Neuronal stem cell (in vitro differentiated cells): ENCODE measurements around the gene NTRK1.

Experiments
- DNase-seq: peaks from one replicate; pipeline ENCODE4 v3.0.0-alpha.2; 2013; ENCODE audit warnings: low spot score
- H2AFZ ChIP-seq: one replicate; pipeline ENCODE4 v1.6.1; 2013; ENCODE audit warnings: mild to moderate bottlenecking, low read length, inconsistent platforms
- H2AK5ac ChIP-seq: 2 replicates; pipeline ENCODE4 v1.6.1; 2013; ENCODE audit warnings: low read depth, mild to moderate bottlenecking, inconsistent platforms, low read length, moderate library complexity, mixed read lengths
- H2BK120ac ChIP-seq: 2 replicates; pipeline ENCODE4 v1.6.1; 2013; ENCODE audit warnings: low read depth, mild to moderate bottlenecking, inconsistent platforms, low read length, moderate library complexity, mixed read lengths
- H2BK12ac ChIP-seq: one replicate; pipeline ENCODE4 v1.6.1; 2013; ENCODE audit warnings: low read length, inconsistent platforms
- H2BK15ac ChIP-seq: 2 replicates; pipeline ENCODE4 v1.6.1; 2013; ENCODE audit warnings: mild to moderate bottlenecking, low read length, inconsistent platforms, mixed read lengths
- H2BK5ac ChIP-seq: one replicate; pipeline ENCODE4 v1.6.1; 2013; ENCODE audit warnings: inconsistent platforms, mild to moderate bottlenecking, low read length, moderate library complexity
- H3K14ac ChIP-seq: one replicate; pipeline ENCODE4 v1.6.1; 2013; ENCODE audit warnings: low read length, inconsistent platforms
- H3K18ac ChIP-seq: 2 replicates; pipeline ENCODE4 v1.6.1; 2013; ENCODE audit warnings: low read length, inconsistent platforms
- H3K23ac ChIP-seq: 2 replicates; pipeline ENCODE4 v1.6.1; 2013; ENCODE audit warnings: low read depth, mild to moderate bottlenecking, mixed read lengths, low read length, inconsistent platforms; ENCODE audit not compliant: poor library complexity
- H3K27ac ChIP-seq: replicated peaks from 3 replicates; pipeline ENCODE4 v1.5.1; 2013; ENCODE audit warnings: low read length, inconsistent platforms
- H3K27me3 ChIP-seq, 3 experiments: 2 replicates each; pipeline ENCODE4 v1.6.1; 2013; ENCODE audit warnings: low read length in 3 of 3, mild to moderate bottlenecking in 2 of 3, inconsistent platforms in 1 of 3, low read depth in 1 of 3, mixed read lengths in 1 of 3, moderate library complexity in 1 of 3; ENCODE audit not compliant: control insufficient read depth in 3 of 3, insufficient read depth in 3 of 3
- H3K36me3 ChIP-seq, 2 donors: replicated peaks in 1 of 2; 2 replicates each; pipeline ENCODE4 v1.6.1; 2013; ENCODE audit warnings: low read length in 2 of 2; ENCODE audit not compliant: control insufficient read depth in 2 of 2, insufficient read depth in 2 of 2
- H3K4ac ChIP-seq: 2 replicates; pipeline ENCODE4 v1.6.1; 2013; ENCODE audit warnings: inconsistent platforms, mild to moderate bottlenecking, low read length, moderate library complexity
- H3K4me1 ChIP-seq, 2 donors: 1 replicate in 1 of 2; 2 replicates in 1 of 2; pipeline ENCODE4 v1.6.1; 2013; ENCODE audit warnings: low read length in 2 of 2, low read depth in 1 of 2; ENCODE audit not compliant: control insufficient read depth in 2 of 2, insufficient read depth in 1 of 2
- H3K4me2 ChIP-seq: one replicate; pipeline ENCODE4 v1.6.1; 2013; ENCODE audit warnings: mild to moderate bottlenecking, low read length, inconsistent platforms; ENCODE audit not compliant: insufficient read depth, poor library complexity, severe bottlenecking
- H3K4me3 ChIP-seq, 2 donors: 2 replicates each; pipeline ENCODE4 v1.5.1; 2013; ENCODE audit warnings: low read length in 2 of 2, mild to moderate bottlenecking in 2 of 2, inconsistent platforms in 1 of 2, moderate library complexity in 1 of 2
- H3K79me1 ChIP-seq: one replicate; pipeline ENCODE4 v1.6.1; 2013; ENCODE audit warnings: low read depth, mild to moderate bottlenecking, inconsistent platforms, low read length, moderate library complexity
- H3K9ac ChIP-seq: one replicate; pipeline ENCODE4 v1.6.1; 2013; ENCODE audit warnings: mild to moderate bottlenecking, low read depth, low read length, inconsistent platforms; ENCODE audit not compliant: poor library complexity
- H3K9me3 ChIP-seq, 2 donors: replicated peaks in 1 of 2; 2 replicates each; pipeline versions ENCODE3 to v1.6.1; 2013; ENCODE audit warnings: low read length in 2 of 2, mild to moderate bottlenecking in 2 of 2, inconsistent platforms in 1 of 2, low read depth in 1 of 2, mixed read lengths in 1 of 2, moderate library complexity in 1 of 2; ENCODE audit not compliant: control insufficient read depth in 2 of 2, insufficient read depth in 1 of 2
- H4K8ac ChIP-seq: one replicate; pipeline ENCODE4 v1.6.1; 2013; ENCODE audit warnings: low read depth, mild to moderate bottlenecking, inconsistent platforms, low read length, moderate library complexity
- H4K91ac ChIP-seq: one replicate; pipeline ENCODE4 v1.6.1; 2013; ENCODE audit warnings: low read length, low read depth, mild to moderate bottlenecking, inconsistent platforms; ENCODE audit not compliant: poor library complexity
- WGBS, 2 donors: extraction: QIAGEN DNeasy Blood & Tissue Kit; methylation state at CpG; one replicate each; pipeline ENCODE4 v1.1.7; 2013; ENCODE audit warnings: missing lambda C conversion rate in 2 of 2, mixed read lengths in 1 of 2; ENCODE audit not compliant: insufficient read length in 2 of 2, insufficient replicate concordance in 1 of 2; ENCODE audit errors: extremely low coverage in 2 of 2; 5-methylcytosine and 5-hydroxymethylcytosine counted together

Gene NTRK1

GRCh38 chr1:156863631-156864030 lies 3.0 kb downstream of the NTRK1 start:
- peaks cover 21 to 29% of the 10 kb centered on the region in 2 donors for H3K4me1 ChIP-seq
- H3K4me2 ChIP-seq = no peak overlapping the region
- DNase-seq = no peak
- H3K4ac ChIP-seq = no peak overlapping the region
- H2AK5ac ChIP-seq = no peak overlapping the region
- H3K36me3 ChIP-seq = no peaks in the 10 kb centered on the region
- no peak overlapping the region for H3K14ac ChIP-seq
- no peak overlapping the region for H2BK12ac ChIP-seq
- no peak overlapping the region for H4K8ac ChIP-seq
- no peak overlapping the region for H2BK120ac ChIP-seq
- H2BK5ac ChIP-seq = no peak overlapping the region
- H3K4me3 ChIP-seq = no peak overlapping the region
- no peaks in the 10 kb centered on the region for H3K79me1 ChIP-seq
- H3K18ac ChIP-seq = no peak overlapping the region
- peaks cover 11 to 88% (median 56%) of the 10 kb centered on the region in 3 experiments for H3K27me3 ChIP-seq
- H2AFZ ChIP-seq = no peak overlapping the region
- H4K91ac ChIP-seq = no peak overlapping the region
- H3K9ac ChIP-seq = peak overlapping the region; percentile 55
- WGBS, 2 donors = no CpG with 5 or more reads among the region's 7 CpGs
- no peaks in the 10 kb centered on the region for H3K9me3 ChIP-seq
- H3K27ac ChIP-seq = no peak overlapping the region
- H3K23ac ChIP-seq = peak overlapping the region; percentile 70
- H2BK15ac ChIP-seq = no peak overlapping the region

- Histone ChIP-seq H3K79me1 (no peaks in the 10 kb centered on the region), H3K36me3 (no peaks in the 10 kb centered on the region), H3K27ac (no peak overlapping the region), H4K8ac (no peak overlapping the region), H3K9me3 (no peaks in the 10 kb centered on the region), H3K14ac (no peak overlapping the region), H2BK15ac (peak overlapping the region; percentile 86), H2AFZ (no peak overlapping the region), H3K4me3 (peak overlapping the region in 1 of 2 donors; percentile 36), H2BK12ac (no peak overlapping the region), H3K4ac (no peak overlapping the region), H3K23ac (peak overlapping the region; percentile 80), H2BK120ac (no peak overlapping the region), H4K91ac (no peak overlapping the region), H3K9ac (peak overlapping the region; percentile 9), H2BK5ac (no peak overlapping the region), H3K4me2 (no peak overlapping the region), H3K18ac (peak overlapping the region; percentile 29), H2AK5ac (no peak overlapping the region), H3K27me3 (peaks cover 11 to 83% (median 45%) of the 10 kb centered on the region in 3 experiments), H3K4me1 (peaks cover 19 to 20% of the 10 kb centered on the region in 2 donors)
- DNase-seq = no peak
- no CpG with 5 or more reads among the region's 4 CpGs for WGBS, 2 donors
Observed at GRCh38 chr1:156864796-156865195, 4.1 kb downstream of the NTRK1 start.

- peaks cover 11 to 83% (median 41%) of the 10 kb centered on the region in 3 experiments for H3K27me3 ChIP-seq
- no peak overlapping the region for H2BK120ac ChIP-seq
- H4K8ac ChIP-seq = no peak overlapping the region
- H3K27ac ChIP-seq = no peak overlapping the region
- no peak for DNase-seq
- H3K79me1 ChIP-seq = no peaks in the 10 kb centered on the region
- no peak overlapping the region for H2AFZ ChIP-seq
- no peak overlapping the region for H3K9ac ChIP-seq
- H2BK5ac ChIP-seq = no peak overlapping the region
- H3K4me3 ChIP-seq = no peak overlapping the region
- no CpG with 5 or more reads among the region's 9 CpGs for WGBS, 2 donors
- no peak overlapping the region for H2AK5ac ChIP-seq
- no peak overlapping the region for H3K23ac ChIP-seq
- peak overlapping the region; percentile 55 for H2BK15ac ChIP-seq
- no peak overlapping the region for H3K4ac ChIP-seq
- H3K4me2 ChIP-seq = no peak overlapping the region
- H3K14ac ChIP-seq = no peak overlapping the region
- no peak overlapping the region for H3K18ac ChIP-seq
- H2BK12ac ChIP-seq = no peak overlapping the region
- H3K36me3 ChIP-seq = no peaks in the 10 kb centered on the region
- peaks cover 15 to 19% of the 10 kb centered on the region in 2 donors for H3K4me1 ChIP-seq
- H3K9me3 ChIP-seq = no peaks in the 10 kb centered on the region
- no peak overlapping the region for H4K91ac ChIP-seq
Observed at GRCh38 chr1:156865258-156865657, 4.6 kb downstream of the NTRK1 start.

- no peaks in the 10 kb centered on the region for H3K9me3 ChIP-seq
- H3K14ac ChIP-seq = no peak overlapping the region
- H3K4ac ChIP-seq = no peak overlapping the region
- no peak overlapping the region for H4K91ac ChIP-seq
- no CpG with 5 or more reads among the region's 4 CpGs for WGBS, 2 donors
- no peak overlapping the region for H3K18ac ChIP-seq
- H3K4me2 ChIP-seq = no peak overlapping the region
- H2AFZ ChIP-seq = no peak overlapping the region
- H3K27me3 ChIP-seq = peaks cover 9 to 84% (median 35%) of the 10 kb centered on the region in 3 experiments
- H3K23ac ChIP-seq = no peak overlapping the region
- H2BK12ac ChIP-seq = peak overlapping the region; percentile 16
- no peak overlapping the region for H3K4me3 ChIP-seq
- no peak overlapping the region for H2BK5ac ChIP-seq
- no peak for DNase-seq
- no peaks in the 10 kb centered on the region for H3K79me1 ChIP-seq
- no peak overlapping the region for H2BK120ac ChIP-seq
- H2BK15ac ChIP-seq = peak overlapping the region; percentile 55
- no peaks in the 10 kb centered on the region for H3K36me3 ChIP-seq
- H4K8ac ChIP-seq = no peak overlapping the region
- H3K9ac ChIP-seq = no peak overlapping the region
- H3K27ac ChIP-seq = no peak overlapping the region
- H2AK5ac ChIP-seq = no peak overlapping the region
- H3K4me1 ChIP-seq = peaks cover 13 to 18% of the 10 kb centered on the region in 2 donors
Observed at GRCh38 chr1:156865865-156866248, 5.2 kb downstream of the NTRK1 start.
